GM21526 (cell line): ENCODE results near the gene TOM1L2.
"Not testable (repeated sequence)": the region's sequence is repeated elsewhere in the genome, so short reads cannot be mapped to it uniquely, and the experiment has no call there.

Experiments
- ATAC-seq: cut with Tn5 transposase; IDR thresholded peaks from one replicate; pipeline ENCODE4 v1.9.1; 2021; ENCODE audit warnings: moderate library complexity; ENCODE audit not compliant: unreplicated experiment, low FRiP score

Gene TOM1L2

DNA sequence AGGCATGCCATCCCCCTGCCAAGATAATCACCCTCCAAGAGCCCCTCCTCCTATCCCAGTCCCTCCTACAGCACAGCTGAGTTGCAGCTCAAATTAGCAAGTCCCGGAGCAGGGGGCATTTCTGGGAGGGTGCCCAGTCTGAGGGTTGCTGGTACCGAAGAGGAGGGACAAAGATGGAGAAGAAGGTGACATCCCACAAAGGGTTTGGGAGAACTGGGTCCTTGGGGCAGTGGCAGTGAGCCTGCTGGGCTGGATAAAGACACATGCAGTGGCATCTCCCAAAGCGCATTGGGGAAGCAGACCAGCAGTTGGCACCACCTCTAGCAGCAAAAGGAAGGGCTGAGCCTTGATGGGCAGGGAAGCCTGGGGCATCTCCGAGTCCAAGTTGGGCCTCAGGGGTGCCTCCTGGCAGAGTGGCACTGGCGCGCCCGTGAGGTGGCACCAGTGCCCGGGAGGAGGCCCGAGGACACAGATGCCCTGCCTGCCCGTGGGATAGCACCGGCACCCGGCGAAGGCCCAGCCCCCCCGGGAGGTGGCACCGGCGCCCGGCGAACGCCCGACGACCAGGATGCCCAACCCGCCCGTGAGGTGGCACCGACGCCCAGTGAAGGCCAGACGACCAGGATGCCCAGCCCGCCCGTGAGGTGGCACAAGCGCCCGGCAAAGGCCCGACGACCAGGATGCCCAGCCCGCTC, 622 bp downstream of the TOM1L2 start:
- no peak for ATAC-seq

DNA sequence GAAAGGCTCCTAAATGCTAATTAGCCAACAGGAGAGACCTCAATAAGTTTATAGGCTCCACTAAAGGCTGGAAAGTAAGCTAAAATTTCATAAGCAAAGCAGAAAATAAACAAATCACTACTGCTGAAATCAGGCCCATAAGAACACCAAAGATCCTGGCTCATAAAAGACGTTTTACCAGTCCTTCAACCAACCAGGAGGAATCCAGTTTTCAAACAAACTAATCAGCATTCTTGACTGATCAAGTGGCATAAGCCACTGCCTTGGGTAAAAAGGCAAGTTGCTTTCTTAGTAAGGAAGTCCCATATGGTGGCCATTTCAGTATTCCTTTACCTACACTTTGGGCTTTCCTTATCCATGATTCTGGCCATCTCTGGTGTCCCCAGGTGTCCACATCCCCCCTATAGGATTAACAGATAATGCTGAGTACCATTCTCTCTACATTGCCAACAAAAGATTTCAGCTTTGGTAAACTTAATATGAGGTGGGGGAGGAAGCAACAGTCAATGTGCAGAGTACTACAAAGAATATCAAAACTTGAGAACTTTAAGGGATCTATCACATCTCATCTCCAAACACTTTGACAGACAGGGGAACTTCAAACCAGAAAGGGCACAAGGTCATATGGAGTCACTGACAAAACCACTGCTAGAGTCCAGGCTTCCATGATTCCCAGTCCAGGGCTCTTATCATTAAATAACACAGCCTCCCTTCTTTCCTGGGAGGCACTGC, 1.3 kb downstream of the TOM1L2 start:
- ATAC-seq, result no peak

DNA sequence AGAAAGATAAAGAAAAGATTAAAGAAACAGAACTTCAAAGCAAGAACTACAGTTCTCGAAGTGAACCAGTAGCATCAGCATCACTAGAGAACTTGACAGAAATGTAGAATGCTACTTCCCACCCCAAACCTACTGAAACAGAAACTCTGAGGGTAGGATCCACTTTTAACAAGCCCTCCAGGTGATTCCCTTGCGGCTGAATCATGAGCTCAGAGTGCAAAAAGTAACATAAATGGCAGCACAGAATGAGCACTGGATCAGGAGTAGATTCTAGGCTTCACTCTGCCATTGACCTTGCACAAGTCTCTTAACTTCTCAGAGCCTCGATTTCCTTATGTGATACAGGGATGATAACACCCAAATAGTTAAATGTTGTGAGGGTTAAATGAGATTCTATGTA, 5.8 kb downstream of the TOM1L2 start:
- ATAC-seq, result no peak

DNA sequence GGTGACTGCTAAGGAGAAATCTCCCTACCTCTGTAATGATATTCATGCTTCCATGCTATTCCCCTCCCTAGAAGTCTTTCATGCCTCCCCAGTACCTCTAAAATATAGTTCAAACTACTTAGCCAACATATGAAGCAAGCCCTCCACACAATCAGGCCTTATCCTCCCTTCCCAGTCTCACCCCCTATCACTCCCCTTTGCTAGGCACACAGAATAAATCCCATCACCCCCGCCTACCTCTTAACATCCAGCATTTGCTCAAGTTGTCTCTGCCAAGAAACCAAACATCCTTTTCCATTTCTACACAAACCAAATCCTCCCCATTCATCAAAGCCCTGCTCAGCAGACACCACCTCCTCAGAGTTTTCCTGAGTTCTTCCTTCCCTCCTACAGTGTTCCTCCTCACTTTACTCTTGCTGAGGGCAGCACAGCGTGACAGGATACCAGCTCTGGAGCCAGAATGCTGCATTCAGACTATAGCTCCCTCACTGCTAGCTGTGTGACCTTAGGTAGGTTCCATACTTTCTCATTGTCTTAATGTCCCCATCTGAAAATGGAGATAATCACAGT, 7.0 kb downstream of the TOM1L2 start:
- no peak for ATAC-seq

DNA sequence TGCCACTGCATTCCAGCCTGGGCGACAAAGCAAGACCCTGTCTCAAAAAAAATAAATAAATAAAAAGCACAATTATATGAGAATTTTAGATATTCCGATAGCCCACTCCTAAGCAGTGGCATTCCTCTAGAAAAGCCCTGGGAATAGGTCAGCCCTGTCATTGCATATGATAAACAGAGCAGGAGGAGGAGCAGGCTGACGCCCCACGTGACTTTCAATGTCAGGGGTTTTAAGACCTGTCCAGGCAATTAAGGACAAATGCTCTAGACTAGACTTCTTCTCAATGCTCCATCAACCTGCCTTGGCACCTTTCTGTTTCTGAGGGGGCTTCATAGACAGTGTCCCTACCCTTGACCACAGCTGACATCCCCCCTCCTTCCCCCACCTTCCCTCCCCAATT, 7.5 kb downstream of the TOM1L2 start:
- no peak for ATAC-seq

DNA sequence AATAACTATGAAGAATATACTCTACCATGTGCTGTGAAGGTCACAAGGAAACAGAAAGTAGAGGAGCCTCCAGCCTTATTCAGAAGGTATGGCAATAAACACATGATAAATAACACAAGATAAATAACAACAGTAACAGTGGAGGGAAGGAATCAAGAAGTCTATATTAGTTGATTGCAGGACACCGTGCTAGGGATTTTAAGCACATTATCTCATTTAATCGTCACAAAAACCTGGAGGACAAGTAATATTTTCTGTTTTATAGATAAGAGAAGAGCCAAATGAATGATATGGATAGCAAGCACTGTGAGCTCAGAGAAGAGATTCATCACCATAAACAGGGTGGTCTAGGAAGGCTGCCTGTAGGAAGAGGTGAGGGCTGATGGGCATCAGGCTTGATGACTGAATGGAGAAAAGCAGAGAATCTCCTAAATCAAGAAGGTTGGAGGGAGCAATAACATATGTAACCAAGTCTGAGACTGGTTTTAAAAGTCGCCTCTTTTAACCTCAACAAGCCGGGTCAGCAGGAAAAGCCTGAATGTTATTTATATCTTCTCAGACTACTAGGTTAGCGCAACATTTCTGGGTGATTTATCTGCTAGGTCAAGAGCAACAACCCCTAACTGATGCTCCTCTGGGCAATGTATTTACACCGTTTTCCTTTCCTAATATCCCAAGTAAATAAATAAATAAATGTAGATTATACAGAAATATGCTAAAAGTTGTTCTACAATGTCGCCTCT, 8.3 kb downstream of the TOM1L2 start:
- no peak for ATAC-seq

DNA sequence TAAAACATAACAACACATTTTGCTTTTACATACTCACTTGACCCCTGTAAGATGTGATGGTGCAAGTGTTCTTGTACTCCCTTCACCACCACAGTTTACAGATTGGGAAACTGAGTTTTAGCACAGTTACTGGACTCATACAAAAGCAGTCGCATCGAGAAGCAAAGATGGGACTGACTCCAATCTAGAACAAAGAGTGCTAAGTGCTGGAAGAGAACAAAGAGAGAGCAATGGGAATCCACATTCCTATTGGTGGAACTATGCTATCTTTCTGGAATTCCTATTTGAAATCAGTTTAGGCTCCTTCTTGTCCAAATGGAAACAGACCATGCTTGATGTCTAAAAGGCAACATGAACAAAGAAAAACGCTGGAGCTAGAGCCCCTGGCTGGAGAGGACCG, 9.1 kb downstream of the TOM1L2 start:
- no peak for ATAC-seq

DNA sequence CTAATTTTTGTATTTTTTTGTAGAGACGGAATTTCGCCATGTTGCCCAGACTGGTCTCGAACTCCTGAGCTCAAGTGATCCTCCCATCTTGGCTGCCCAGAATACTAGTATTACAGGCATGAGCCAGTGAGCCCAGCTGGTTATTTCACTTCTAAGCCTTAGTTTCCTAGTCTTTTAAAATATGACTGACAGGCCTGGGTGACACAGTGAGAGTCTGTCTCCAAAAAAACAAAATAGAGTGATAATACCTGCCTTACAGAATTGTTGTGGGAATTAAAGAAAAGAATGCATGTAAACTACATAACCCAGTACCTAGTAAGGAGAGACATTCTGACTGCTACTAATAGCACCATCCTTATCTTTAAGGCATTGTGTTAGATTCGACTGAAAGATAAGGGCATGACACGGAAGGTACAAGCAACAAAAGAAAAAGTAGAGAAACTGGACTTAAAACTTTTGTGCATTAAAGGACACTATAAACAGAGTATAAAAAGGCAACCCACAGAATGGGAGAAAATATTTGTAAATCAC, 11.6 kb downstream of the TOM1L2 start:
- no peak for ATAC-seq

DNA sequence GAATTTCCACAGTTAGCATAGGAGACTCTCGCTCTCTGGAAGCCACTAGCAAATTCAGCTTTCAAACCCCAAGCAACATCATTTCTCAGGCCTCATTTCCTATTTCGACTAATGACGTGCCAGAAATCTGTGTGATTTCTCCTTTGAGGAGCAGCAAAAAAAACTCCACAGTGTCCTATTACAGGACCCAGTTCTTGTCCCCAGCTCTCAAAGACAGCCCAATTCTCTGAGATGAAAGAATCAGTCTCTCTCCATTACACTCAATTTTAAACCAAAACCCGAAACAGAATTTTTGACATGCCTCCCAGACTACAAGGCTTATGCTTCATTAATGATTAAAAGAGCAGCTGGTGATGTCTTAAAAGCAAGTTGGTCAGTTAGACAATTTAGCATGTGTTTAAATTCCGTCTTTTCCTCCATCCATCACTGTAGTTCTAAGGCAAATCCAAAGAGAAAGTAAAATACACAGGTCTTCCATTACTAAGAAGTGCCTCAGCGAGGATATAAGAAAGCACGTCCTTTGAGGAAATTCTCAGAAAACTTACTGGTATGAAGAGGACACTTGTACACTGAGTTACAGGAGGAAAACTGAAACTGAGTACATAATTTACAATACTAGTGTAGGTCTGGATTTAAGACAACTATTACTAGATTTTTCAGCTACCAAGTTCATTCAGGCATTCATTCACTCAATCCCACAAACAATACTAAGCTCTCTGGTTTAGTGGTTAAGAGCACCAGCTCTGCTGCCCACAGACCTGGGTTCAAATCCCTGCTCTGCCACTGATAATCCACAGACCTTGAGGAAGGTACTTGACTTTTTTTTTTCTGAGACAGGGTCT, 12.5 kb downstream of the TOM1L2 start:
- no peak for ATAC-seq

DNA sequence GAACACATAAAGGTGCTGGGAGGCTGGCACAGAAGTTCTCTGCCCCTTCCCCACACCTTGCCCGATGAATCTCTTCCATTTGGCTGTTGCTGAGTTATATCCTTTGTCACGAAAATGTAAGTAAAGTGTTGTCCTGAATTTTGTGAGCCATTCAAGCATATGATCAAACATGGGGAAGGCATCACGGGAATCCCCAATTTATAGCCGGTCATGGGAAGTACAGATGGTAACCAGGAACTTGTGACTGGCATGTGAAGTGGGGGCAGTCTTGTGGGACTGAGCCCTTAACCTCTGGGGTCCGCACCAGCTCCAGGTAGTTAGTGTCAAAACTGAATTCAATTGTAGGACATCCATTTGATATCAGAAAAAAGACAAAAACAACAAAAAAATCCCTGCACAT, 13.2 kb downstream of the TOM1L2 start:
- ATAC-seq, result no peak

DNA sequence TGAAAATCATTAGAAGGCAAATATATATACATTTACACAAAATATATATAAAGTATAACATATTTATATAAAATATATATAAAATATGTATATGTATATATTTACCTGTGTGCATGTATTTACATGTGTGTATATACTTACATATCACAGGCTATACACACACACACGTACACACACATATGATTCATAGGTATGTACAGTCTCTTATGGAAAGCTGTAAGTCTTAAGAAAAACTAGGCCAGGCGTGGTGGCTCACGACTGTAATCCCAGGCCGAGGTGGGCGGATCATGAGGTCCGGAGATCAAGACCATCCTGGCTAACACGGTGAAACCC, 14.7 kb downstream of the TOM1L2 start:
- ATAC-seq, result no peak

DNA sequence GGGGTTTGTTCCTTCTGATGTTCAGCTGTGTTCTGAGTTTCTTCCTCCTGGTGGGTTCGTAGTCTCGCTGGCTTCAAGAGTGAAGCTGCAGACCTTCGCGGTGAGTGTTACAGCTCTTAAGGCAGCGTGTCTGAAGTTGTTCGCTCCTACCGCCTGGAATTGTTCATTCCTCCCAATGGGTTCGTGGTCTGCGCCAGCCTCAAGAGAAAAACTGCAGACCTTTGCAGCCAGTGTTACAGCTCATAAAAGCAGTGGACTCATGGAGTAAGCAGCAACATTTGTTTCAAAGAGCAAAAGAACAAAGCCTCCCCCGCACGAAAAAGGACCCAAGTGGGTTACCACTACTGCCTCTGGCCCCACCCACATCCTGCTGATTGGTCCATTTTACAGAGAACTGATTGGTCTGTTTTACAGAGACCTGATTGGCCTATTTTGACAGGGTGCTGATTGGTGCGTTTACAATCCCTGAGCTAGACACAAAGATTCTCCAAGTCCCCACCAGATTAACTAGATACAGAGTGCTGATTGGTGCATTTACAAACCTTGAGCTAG, 16.3 kb downstream of the TOM1L2 start:
- not testable (repeated sequence) for ATAC-seq

DNA sequence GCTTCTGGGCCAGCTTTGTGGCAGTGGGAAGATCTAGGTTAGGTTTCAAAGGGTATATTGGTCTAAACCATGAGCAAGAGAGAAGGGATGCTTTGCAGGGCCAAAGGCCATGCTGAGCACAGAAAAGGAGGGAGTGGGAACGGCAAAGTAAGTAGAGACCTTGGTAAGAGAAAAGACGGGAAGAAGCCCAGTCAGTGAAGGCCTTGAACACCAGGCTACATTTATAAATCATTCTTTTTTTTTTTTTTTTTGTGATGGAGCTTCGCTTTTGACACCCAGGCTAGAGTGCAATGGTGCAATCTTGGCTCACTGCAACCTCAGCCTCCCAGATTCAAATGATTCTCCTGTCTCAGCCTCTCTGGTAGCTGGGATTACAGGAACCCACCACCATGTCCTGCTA, 18.1 kb downstream of the TOM1L2 start:
- ATAC-seq, result no peak

DNA sequence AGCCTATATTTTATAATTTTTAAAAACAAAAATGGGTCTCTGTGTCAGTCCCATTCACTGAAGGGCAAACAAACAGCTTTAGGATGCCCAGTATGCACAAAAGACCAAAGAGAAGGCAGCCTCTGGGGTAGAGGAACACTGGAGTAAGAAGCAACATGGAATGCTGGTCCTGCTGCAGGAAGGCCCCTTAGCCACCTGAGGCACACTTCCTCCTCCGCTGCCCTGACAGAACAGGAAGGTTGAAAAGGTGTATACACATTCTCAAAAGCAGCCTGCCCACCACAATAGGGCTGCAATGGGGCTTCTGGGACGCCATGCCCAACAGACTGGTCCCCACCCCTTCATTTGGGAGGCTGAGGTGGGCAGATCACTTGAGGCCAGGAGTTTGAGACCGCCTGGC, 19.5 kb downstream of the TOM1L2 start:
- ATAC-seq, result no peak

DNA sequence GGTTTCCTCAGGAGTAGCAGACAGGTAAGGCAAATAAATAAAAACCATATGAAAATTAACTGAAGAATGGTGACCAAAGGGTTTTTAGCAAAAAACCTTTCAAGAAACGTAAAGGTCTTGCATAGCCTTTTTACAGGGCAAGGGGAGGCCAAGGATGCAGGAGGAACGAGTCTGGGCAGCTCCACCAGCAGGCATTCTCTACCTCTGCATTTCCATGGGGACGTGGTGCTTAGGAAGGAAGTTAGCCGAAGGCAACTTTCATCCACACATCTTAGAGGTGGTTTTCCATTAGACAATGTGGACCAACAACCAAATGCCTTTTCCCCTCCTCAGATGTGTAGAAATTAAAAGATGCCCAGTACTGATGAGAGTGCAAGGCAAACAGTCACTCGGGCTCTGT, 20.7 kb downstream of the TOM1L2 start:
- ATAC-seq, result no peak

DNA sequence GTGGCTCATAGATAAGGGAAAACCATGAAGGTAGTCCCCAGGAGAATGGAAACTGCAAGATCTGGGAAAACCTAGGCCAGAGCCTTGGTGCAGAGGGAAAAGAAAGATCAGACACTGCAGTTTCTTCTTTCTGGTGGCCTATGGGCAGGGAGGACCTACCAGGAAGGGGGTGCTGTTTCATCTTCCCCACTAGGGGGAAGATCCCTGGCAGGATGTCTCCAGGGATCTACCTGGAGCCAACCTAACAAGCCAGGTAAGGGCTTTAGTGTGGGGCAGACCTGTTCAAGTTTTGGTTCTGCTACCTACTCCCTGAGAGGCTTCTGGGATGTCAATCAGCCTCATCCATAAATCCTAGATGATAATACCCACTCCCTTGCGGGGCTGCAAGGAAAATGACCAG, 21.4 kb downstream of the TOM1L2 start:
- ATAC-seq, result no peak

DNA sequence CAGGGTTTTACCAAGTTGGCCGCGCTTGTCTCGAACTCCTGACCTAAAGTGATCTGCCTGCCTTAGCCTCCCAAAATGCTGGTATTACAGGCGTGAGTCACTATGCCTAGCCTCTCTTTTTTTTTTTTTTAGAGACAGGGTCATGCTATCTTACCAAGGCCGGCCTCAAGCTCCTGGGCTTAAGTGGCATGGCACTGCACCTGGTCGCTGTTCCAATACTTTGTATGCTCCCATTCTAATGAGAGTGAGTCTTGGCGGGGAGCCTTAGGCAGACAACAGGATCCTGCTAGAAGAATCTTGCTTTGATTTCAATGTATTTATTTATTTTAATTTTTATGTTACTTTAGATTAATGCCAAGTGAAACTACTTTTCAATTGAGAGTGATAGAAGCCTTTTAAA, 21.9 kb downstream of the TOM1L2 start:
- ATAC-seq, result no peak

DNA sequence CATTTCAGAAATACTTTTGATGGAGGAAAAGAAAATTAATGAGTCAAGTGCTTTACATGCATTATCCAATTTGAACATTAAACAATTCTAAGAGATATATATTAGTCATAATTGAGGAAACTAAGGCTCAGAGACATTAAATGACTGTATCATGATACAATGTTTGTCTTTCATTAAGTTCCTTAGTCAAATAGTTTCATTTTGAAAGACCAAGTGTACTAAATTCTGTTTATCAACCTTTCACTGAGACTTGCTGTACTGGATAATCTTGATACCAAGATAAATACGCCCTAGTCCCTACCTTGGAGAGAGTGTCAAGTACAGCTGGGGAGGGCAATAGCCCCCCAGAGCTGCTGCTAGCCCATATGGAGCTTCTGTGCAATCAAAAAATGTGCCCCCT, 24.2 kb downstream of the TOM1L2 start:
- ATAC-seq, result no peak

DNA sequence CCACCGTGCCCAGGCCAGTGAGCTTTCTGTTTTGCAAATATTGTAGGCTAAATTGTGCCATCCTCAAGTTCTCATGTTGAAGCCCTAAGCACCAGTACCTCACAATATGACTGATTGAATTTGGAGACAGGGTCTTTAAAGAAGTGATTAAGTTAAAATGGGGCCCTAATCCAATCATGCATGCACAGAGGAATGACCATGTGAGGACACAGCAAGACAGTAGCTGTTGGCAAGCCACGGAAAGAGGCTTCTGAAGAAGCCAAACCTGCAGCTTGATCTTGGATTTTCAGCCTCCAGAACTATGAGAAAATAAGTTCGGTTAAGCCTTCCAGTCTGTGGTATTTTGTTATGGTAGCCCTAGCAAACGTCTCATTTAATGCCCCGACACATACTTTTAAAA, 24.9 kb downstream of the TOM1L2 start:
- ATAC-seq, result no peak

DNA sequence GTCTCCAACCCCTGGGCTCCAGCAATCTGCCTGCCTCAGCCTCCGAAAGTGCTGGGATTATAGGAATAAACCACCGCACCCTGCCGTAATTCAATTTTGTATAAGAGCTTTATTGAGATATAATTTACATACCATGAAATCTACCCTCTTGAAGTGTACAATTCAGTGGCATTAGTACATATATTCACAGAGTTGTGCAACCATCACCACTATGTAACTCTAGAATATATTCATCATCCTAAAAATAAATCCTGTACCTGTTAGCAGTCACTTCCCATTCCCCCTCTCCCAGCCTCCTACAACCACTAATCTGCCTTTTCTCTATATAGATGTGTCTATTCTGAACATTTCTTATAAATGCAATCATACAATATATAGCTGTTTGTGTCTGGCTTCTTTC, 26.1 kb downstream of the TOM1L2 start:
- ATAC-seq, result no peak
